Lower lobe of right lung (tissue), 2 donors: Measurements from ENCODE around the gene NAV2. TPM values are rescaled to one million over a fixed set of nuclear protein-coding genes. Genes with fewer than 3 reads are reported as not detected.

ENCODE experiments used
- ATAC-seq, 2 donors: fragments of 200-7000 bp; cut with Tn5 transposase; one replicate each; pipeline ENCODE4 v1.9.1; 2020 to 2022; ENCODE audit warnings: mild to moderate bottlenecking in 2 of 2, moderate library complexity in 2 of 2
- DNase-seq: peaks from one replicate; pipeline ENCODE4 v3.0.0-alpha.2; 2020
- H3K27ac ChIP-seq: fragments of 200-600 bp; one replicate; pipeline ENCODE4 v1.8.0; 2022
- H3K27me3 ChIP-seq: fragments of 200-600 bp; one replicate; pipeline ENCODE4 v1.8.0; 2022; ENCODE audit warnings: low read depth
- H3K36me3 ChIP-seq: fragments of 200-600 bp; one replicate; pipeline ENCODE4 v1.8.0; 2022; ENCODE audit warnings: mild to moderate bottlenecking
- H3K4me1 ChIP-seq: fragments of 200-600 bp; one replicate; pipeline ENCODE4 v1.8.0; 2022
- H3K4me3 ChIP-seq: fragments of 200-600 bp; one replicate; pipeline ENCODE4 v1.8.0; 2022; ENCODE audit warnings: mild to moderate bottlenecking
- H3K9me3 ChIP-seq: fragments of 200-600 bp; one replicate; pipeline ENCODE4 v1.8.0; 2022
- intact Hi-C: fragments of 100-400 bp; cut with DNase I; formaldehyde crosslinking; loops from one replicate; pipeline ENCODE4 v1.11.0; 2022
- total RNA-seq: library from RNA; stranded (reverse); fragmentation: NEBNext Ultra II Directional; extraction: Animal tissue kit (Norgen Biotek cat#: 25700); gene quantifications from one replicate; pipeline ENCODE4 v1.2.1, GENCODE V29; 2021
- TF ChIP-seq, protein P1 (sequence below): fragments of 200-600 bp; IDR thresholded peaks from one replicate; pipeline ENCODE4 v1.8.0; 2022; ENCODE audit warnings: antibody characterized with exemption, mild to moderate bottlenecking
- donor health status: DM: no; HTN: yes; CAD: no; lungs with severe emphysema.

Gene NAV2
- total RNA-seq, 1 donor from 2014 or later = 36.9 TPM

DNA sequence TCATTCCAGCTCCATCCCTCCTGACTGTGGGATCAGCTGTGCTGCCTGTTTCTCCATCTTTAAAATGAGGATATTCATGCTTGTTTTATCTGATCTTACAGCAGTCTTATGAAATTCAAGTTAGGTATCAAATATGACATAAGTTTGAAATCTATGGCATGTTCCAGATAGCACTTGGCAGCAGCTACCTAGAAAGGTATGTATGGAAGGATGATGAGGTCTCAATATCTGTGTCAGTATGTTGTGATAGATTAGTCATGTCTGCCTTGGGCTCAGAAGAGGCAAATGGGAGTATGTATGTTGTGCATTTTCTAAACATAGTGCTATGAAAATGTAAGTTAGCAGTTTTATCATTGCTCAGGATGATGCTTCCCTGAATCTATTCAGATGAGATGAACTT is 122.1 kb downstream of the NAV2 start:
- ATAC-seq (no peak), DNase-seq (no peak)
- TF ChIP-seq, protein P1, sequence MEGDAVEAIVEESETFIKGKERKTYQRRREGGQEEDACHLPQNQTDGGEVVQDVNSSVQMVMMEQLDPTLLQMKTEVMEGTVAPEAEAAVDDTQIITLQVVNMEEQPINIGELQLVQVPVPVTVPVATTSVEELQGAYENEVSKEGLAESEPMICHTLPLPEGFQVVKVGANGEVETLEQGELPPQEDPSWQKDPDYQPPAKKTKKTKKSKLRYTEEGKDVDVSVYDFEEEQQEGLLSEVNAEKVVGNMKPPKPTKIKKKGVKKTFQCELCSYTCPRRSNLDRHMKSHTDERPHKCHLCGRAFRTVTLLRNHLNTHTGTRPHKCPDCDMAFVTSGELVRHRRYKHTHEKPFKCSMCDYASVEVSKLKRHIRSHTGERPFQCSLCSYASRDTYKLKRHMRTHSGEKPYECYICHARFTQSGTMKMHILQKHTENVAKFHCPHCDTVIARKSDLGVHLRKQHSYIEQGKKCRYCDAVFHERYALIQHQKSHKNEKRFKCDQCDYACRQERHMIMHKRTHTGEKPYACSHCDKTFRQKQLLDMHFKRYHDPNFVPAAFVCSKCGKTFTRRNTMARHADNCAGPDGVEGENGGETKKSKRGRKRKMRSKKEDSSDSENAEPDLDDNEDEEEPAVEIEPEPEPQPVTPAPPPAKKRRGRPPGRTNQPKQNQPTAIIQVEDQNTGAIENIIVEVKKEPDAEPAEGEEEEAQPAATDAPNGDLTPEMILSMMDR = no peak
- Histone ChIP-seq H3K36me3 (peaks cover 4% of the 10 kb centered on the region), H3K9me3 (no peaks in the 10 kb centered on the region), H3K4me1 (no peaks in the 10 kb centered on the region), H3K4me3 (no peak overlapping the region), H3K27ac (no peak overlapping the region), H3K27me3 (no peaks in the 10 kb centered on the region)
- intact Hi-C loops = no loop called here

DNA sequence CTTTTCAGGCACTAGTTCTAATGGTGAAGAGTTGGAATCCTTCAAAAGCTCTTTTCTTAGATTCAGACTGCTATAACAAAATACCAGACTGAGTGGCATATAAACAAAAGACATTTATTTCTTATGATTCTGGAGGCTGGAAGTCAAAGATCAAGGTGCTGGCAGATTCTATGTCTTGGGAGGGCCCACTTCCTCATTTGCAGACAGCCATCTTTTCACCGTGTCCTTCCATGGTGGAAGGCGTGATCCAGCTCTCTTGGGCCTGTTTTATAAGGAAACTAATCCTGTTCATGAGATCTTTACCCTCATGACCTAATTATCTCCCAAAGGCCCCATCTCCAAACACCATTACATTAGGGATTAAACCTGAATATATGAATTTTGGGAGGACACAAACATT is 124.0 kb downstream of the NAV2 start:
- no peaks in the 10 kb centered on the region for H3K27me3 ChIP-seq
- ATAC-seq (no peak), DNase-seq (no peak)
- intact Hi-C loops = no loop called here
- TF ChIP-seq, protein P1 = no peak
- H3K4me1 ChIP-seq = no peaks in the 10 kb centered on the region
- H3K27ac ChIP-seq = no peak overlapping the region
- peaks cover 4% of the 10 kb centered on the region for H3K36me3 ChIP-seq
- no peaks in the 10 kb centered on the region for H3K9me3 ChIP-seq
- no peak overlapping the region for H3K4me3 ChIP-seq

DNA sequence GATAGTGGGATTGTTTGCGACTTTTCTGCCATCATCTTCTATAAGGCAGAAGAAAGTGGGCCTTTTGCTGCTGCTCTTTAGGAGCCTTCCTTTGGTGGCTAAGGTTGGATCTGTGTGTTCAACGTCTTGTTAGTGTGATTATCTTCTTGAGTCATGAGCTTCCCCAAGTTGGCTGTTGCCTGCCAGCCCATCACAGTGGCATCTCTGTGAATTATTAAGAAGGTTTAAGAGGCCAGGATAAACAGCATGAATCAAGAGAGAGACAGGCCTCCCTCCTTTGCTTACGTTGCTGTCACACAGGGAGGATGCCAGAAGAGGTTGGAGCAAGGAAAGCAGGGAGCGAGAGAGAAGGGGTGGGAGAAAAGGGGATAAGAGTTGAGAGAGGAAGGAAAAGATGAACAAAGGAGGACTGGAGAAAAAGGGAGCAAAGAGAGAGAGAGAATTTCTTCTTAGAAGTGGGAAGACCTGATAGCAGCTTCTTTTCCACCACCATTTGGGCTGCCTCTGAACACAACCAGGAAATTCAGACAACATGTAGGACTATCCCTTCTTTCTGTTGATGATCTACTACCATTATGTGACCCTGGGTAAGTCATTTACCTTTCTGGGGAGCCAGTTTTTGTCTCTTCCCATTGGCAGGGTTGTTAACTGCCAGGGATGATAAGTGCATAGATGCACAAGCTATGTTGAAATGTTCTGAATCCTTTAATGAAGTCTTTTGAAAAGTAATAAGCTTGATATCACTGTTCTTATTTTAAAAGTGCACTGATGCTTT is 126.5 kb downstream of the NAV2 start:
- TF ChIP-seq, protein P1 = no peak
- Histone ChIP-seq H3K27ac (no peak overlapping the region), H3K4me3 (no peak overlapping the region), H3K36me3 (no peaks in the 10 kb centered on the region), H3K4me1 (no peaks in the 10 kb centered on the region), H3K9me3 (no peaks in the 10 kb centered on the region), H3K27me3 (no peaks in the 10 kb centered on the region)
- intact Hi-C loops = no loop called here
- DNase-seq = no peak
- no peak for ATAC-seq

DNA sequence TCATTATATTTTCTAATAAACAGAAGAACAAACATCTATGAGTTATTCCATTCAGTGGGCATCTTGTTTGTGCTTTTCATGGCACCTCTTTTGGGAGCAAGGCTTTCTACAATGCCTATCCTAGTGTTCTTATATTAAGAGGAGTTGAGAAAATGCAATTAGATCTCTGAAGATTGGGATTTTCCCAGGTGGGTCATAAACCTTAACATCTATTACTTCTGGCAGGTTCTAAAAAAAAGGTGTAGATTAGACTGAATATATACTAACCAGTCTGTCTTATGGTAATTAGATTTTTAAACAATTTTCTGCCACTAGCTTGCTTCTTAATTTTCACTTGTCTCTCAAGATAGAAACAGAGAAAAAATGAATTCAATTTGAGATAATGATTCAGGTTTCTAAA is 128.3 kb downstream of the NAV2 start:
- H3K4me3 ChIP-seq = no peak overlapping the region
- no peaks in the 10 kb centered on the region for H3K4me1 ChIP-seq
- intact Hi-C loops = no loop called here
- H3K36me3 ChIP-seq = no peaks in the 10 kb centered on the region
- TF ChIP-seq, protein P1 = no peak
- no peak for ATAC-seq
- DNase-seq = no peak
- H3K27me3 ChIP-seq = no peaks in the 10 kb centered on the region
- no peak overlapping the region for H3K27ac ChIP-seq
- no peaks in the 10 kb centered on the region for H3K9me3 ChIP-seq

DNA sequence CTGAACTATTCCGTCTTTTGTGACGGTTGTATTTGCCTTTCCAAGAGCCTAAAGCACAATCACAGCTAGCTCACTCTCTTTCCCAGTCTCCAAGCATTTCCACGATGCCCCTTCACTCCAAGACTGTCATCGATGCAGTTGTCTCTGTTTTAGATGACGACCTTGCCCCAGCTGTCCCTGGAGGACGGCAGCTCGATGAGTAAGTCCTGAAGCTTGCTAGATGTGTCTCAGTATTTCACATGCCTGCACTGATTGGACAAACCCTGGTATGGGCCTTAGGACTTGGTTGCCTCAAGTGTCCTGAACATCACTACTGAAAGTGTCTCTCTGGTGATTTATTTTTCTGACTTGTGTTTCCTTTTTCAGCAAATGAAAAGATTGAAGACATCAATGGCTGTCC is 129.9 kb downstream of the NAV2 start:
- no peak overlapping the region for H3K27ac ChIP-seq
- no peaks in the 10 kb centered on the region for H3K27me3 ChIP-seq
- no peak overlapping the region for H3K4me3 ChIP-seq
- DNase-seq (no peak), ATAC-seq (no peak)
- TF ChIP-seq, protein P1 = no peak
- intact Hi-C loops = no loop called here
- H3K4me1 ChIP-seq = no peaks in the 10 kb centered on the region
- H3K36me3 ChIP-seq = no peaks in the 10 kb centered on the region
- no peaks in the 10 kb centered on the region for H3K9me3 ChIP-seq
